Measurements from ENCODE around the gene TTC32.

The TTC32 gene

DNA sequence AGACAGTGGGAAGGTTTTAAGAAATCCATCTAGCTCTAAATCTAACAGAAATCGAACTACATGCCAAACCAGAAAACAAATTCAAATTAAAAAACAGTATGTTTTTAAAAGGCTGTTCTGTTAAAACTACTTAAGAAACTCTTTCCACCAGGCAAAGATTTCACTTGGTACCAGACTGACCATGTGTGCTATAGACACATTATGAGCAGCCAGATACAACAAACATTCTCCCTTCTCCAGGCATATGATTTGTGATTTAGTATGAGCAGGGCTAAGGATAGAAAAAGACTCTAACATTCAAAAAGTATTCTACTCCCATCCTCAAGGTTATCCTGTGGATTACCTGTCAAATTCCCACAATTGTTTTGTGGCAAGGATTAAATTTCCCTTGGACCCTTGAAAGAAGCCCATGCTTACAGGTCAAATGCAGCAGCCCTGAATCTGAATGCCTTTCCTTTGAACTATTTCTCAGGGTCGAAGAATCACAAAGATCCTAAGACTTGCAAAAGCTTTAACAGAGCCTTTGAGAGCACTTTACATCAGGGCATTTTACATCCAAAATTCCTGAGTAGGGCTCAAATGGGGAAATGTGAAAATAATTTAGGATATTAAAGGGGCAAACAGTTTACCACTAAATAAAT is 42.5 kb upstream of the TTC32 start:
- H2AFZ ChIP-seq (ENCODE audit: low read depth, low read length), result no peak overlapping the region
- H3K27ac ChIP-seq (ENCODE audit: low read length), result no peak overlapping the region
- ATAC-seq (ENCODE audit: insufficient read depth, low read depth) (no peak), DNase-seq (no peak)
- H3K27me3 ChIP-seq (ENCODE audit: insufficient read depth, low read length, poor library complexity), result peaks cover 3% of the 10 kb centered on the region
- no peaks in the 10 kb centered on the region for H3K4me1 ChIP-seq (ENCODE audit: insufficient read depth, low read length)
- TF ChIP-seq EZH2 (IDR thresholded peaks at IDR 0.05; ENCODE audit: borderline replicate concordance, low read depth, low read length, severe bottlenecking) (no peak), CTCF (IDR thresholded peaks at IDR 0.05; ENCODE audit: borderline replicate concordance, extremely low read depth, low read length, poor library complexity, severe bottlenecking) (no peak)
- no peak overlapping the region for H3K4me2 ChIP-seq (ENCODE audit: insufficient read depth, low read length)
- H3K9me3 ChIP-seq (ENCODE audit: insufficient read depth, low read length, severe bottlenecking), result no peaks in the 10 kb centered on the region
- H4K20me1 ChIP-seq (ENCODE audit: insufficient read depth, low read length), result no peaks in the 10 kb centered on the region
- no peak overlapping the region for H3K4me3 ChIP-seq (ENCODE audit: low read depth in 1 of 2, low read length in 2 of 2)
- no peak overlapping the region for H3K9ac ChIP-seq (ENCODE audit: low read depth, low read length)
- no peaks in the 10 kb centered on the region for H3K36me3 ChIP-seq (ENCODE audit: insufficient read depth, low read length)
- H3K79me2 ChIP-seq (ENCODE audit: insufficient read depth, low read length), result no peaks in the 10 kb centered on the region

- Histone ChIP-seq H3K36me3 (ENCODE audit: insufficient read depth, low read length) (no peaks in the 10 kb centered on the region), H3K4me3 (ENCODE audit: low read depth in 1 of 2, low read length in 2 of 2) (no peak overlapping the region), H4K20me1 (ENCODE audit: insufficient read depth, low read length) (no peaks in the 10 kb centered on the region), H2AFZ (ENCODE audit: low read depth, low read length) (no peak overlapping the region), H3K4me2 (ENCODE audit: insufficient read depth, low read length) (no peak overlapping the region), H3K79me2 (ENCODE audit: insufficient read depth, low read length) (no peaks in the 10 kb centered on the region), H3K27me3 (ENCODE audit: insufficient read depth, low read length, poor library complexity) (peaks cover 3% of the 10 kb centered on the region), H3K27ac (ENCODE audit: low read length) (no peak overlapping the region), H3K4me1 (ENCODE audit: insufficient read depth, low read length) (no peaks in the 10 kb centered on the region), H3K9me3 (ENCODE audit: insufficient read depth, low read length, severe bottlenecking) (no peaks in the 10 kb centered on the region), H3K9ac (ENCODE audit: low read depth, low read length) (no peak overlapping the region)
- TF ChIP-seq CTCF (IDR thresholded peaks at IDR 0.05; ENCODE audit: borderline replicate concordance, extremely low read depth, low read length, poor library complexity, severe bottlenecking) (no peak), EZH2 (IDR thresholded peaks at IDR 0.05; ENCODE audit: borderline replicate concordance, low read depth, low read length, severe bottlenecking) (no peak)
- DNase-seq (no peak), ATAC-seq (ENCODE audit: insufficient read depth, low read depth) (no peak)
These were observed 41.4 kb upstream of the TTC32 start for GRCh38 chr2:19943189-19943588.

DNA sequence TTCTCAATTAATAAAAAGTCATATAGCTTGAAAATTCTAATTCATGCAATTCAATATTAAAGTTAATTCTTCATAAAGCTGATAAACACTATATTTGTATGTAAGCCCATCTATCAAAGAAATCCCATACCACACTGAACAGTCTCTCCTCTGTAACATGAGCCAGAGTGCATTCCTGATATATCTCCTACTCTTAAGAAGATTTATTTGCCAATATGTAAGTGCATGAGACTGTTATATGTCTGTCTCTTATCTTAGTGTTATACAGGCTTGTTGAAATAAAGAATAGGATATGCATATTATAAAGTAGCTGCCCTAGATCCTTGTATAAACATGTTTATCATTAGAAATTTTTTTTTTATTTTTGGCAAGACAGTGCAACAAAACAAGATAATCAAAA is 40.4 kb upstream of the TTC32 start:
- no peaks in the 10 kb centered on the region for H3K79me2 ChIP-seq (ENCODE audit: insufficient read depth, low read length)
- no peaks in the 10 kb centered on the region for H4K20me1 ChIP-seq (ENCODE audit: insufficient read depth, low read length)
- H3K9me3 ChIP-seq (ENCODE audit: insufficient read depth, low read length, severe bottlenecking), result no peaks in the 10 kb centered on the region
- H3K4me2 ChIP-seq (ENCODE audit: insufficient read depth, low read length), result no peak overlapping the region
- peaks cover 3% of the 10 kb centered on the region for H3K27me3 ChIP-seq (ENCODE audit: insufficient read depth, low read length, poor library complexity)
- DNase-seq (no peak), ATAC-seq (ENCODE audit: insufficient read depth, low read depth) (no peak)
- TF ChIP-seq CTCF (IDR thresholded peaks at IDR 0.05; ENCODE audit: borderline replicate concordance, extremely low read depth, low read length, poor library complexity, severe bottlenecking), result no peak
- no peak for TF ChIP-seq EZH2 (IDR thresholded peaks at IDR 0.05; ENCODE audit: borderline replicate concordance, low read depth, low read length, severe bottlenecking)
- H2AFZ ChIP-seq (ENCODE audit: low read depth, low read length), result no peak overlapping the region
- H3K36me3 ChIP-seq (ENCODE audit: insufficient read depth, low read length), result no peaks in the 10 kb centered on the region
- H3K27ac ChIP-seq (ENCODE audit: low read length), result no peak overlapping the region
- H3K4me1 ChIP-seq (ENCODE audit: insufficient read depth, low read length), result no peaks in the 10 kb centered on the region
- no peak overlapping the region for H3K9ac ChIP-seq (ENCODE audit: low read depth, low read length)
- no peak overlapping the region for H3K4me3 ChIP-seq (ENCODE audit: low read depth in 1 of 2, low read length in 2 of 2)
